KMS-11 (cell line): ENCODE results near the gene EEF2K.

Experiments used
- H2AFZ ChIP-seq: fragments of 200-600 bp; sonication (generic); 2 replicates; pipeline ENCODE4 v1.6.1; 2016; ENCODE audit warnings: antibody characterized with exemption, mixed run types, low read depth
- H3K27ac ChIP-seq: fragments of 200-600 bp; sonication (generic); 2 replicates; pipeline ENCODE4 v1.6.1; 2016; ENCODE audit warnings: mild to moderate bottlenecking, mixed run types
- H3K27me3 ChIP-seq: fragments of 200-600 bp; sonication (generic); 2 replicates; pipeline ENCODE4 v1.6.1; 2017; ENCODE audit warnings: mild to moderate bottlenecking, low read depth, mixed run types, moderate library complexity; ENCODE audit not compliant: insufficient read depth
- H3K36me3 ChIP-seq: fragments of 200-600 bp; sonication (generic); 2 replicates; pipeline ENCODE4 v1.6.1; 2017; ENCODE audit warnings: mild to moderate bottlenecking, mixed run types; ENCODE audit not compliant: insufficient read depth
- H3K4me1 ChIP-seq: fragments of 200-600 bp; sonication (generic); 2 replicates; pipeline ENCODE4 v1.6.1; 2016; ENCODE audit warnings: mild to moderate bottlenecking, low read depth, mixed run types; ENCODE audit not compliant: poor library complexity, severe bottlenecking
- H3K4me2 ChIP-seq: fragments of 200-600 bp; sonication (generic); 2 replicates; pipeline ENCODE4 v1.7.0; 2016; ENCODE audit warnings: mild to moderate bottlenecking, mixed run types
- H3K4me3 ChIP-seq: fragments of 200-600 bp; sonication (generic); IDR thresholded peaks from 2 replicates; pipeline ENCODE4 v1.6.1; 2017; ENCODE audit warnings: low read depth, low read length, mixed read lengths; ENCODE audit not compliant: insufficient read depth
- H3K79me2 ChIP-seq: fragments of 200-600 bp; sonication (generic); 2 replicates; pipeline ENCODE4 v1.6.1; 2016; ENCODE audit warnings: low read depth, mixed run types; ENCODE audit not compliant: insufficient read depth
- H3K9ac ChIP-seq: fragments of 200-600 bp; sonication (generic); 2 replicates; pipeline ENCODE4 v1.6.1; 2016; ENCODE audit warnings: mild to moderate bottlenecking, mixed run types
- H4K20me1 ChIP-seq: fragments of 200-600 bp; sonication (generic); 2 replicates; pipeline ENCODE4 v1.6.1; 2016; ENCODE audit warnings: mild to moderate bottlenecking, mixed run types; ENCODE audit not compliant: insufficient read depth
- CTCF ChIP-seq: fragments of 200-600 bp; sonication (generic); conservative IDR thresholded peaks from 2 replicates; pipeline ENCODE4 v1.6.1; 2017; ENCODE audit warnings: low read depth, mild to moderate bottlenecking, antibody characterized with exemption, low read length, moderate library complexity, mixed read lengths

The EEF2K gene

GRCh38 chr16:22257440-22257839, 51.4 kb downstream of the EEF2K start:
- peaks cover 11% of the 10 kb centered on the region; the same call in 1 of the 2 replicates for H3K36me3 ChIP-seq

GRCh38 chr16:22260490-22260889, 54.4 kb downstream of the EEF2K start:
- Histone ChIP-seq H3K36me3 (peaks cover 11% of the 10 kb centered on the region; the same call in 1 of the 2 replicates), H3K27ac (no peak overlapping the region)
- TF ChIP-seq CTCF = no peak

More at GRCh38 chr16:22257440-22257839, 51.4 kb downstream of the EEF2K start:
- Histone ChIP-seq H3K79me2 (no peaks in the 10 kb centered on the region), H3K4me2 (no peak overlapping the region), H3K4me1 (no peaks in the 10 kb centered on the region), H3K9ac (no peak overlapping the region), H4K20me1 (no peaks in the 10 kb centered on the region), H3K4me3 (no peak overlapping the region), H2AFZ (no peak overlapping the region), H3K27me3 (no peaks in the 10 kb centered on the region), H3K27ac (no peak overlapping the region)
- no peak for TF ChIP-seq CTCF

GRCh38 chr16:22262460-22262859, 56.4 kb downstream of the EEF2K start:
- H3K9ac ChIP-seq = no peak overlapping the region
- H3K4me2 ChIP-seq = no peak overlapping the region
- H3K79me2 ChIP-seq = no peaks in the 10 kb centered on the region
- peaks cover 11% of the 10 kb centered on the region; the same call in 1 of the 2 replicates for H3K36me3 ChIP-seq
- H2AFZ ChIP-seq = no peak overlapping the region
- H3K4me1 ChIP-seq = no peaks in the 10 kb centered on the region
- H3K27me3 ChIP-seq = no peaks in the 10 kb centered on the region
- no peak for TF ChIP-seq CTCF
- H4K20me1 ChIP-seq = no peaks in the 10 kb centered on the region
- H3K27ac ChIP-seq = no peak overlapping the region
- H3K4me3 ChIP-seq = no peak overlapping the region

More at GRCh38 chr16:22260490-22260889, 54.4 kb downstream of the EEF2K start:
- no peak overlapping the region for H2AFZ ChIP-seq
- no peaks in the 10 kb centered on the region for H3K79me2 ChIP-seq
- H3K4me2 ChIP-seq = no peak overlapping the region
- no peak overlapping the region for H3K4me3 ChIP-seq
- no peaks in the 10 kb centered on the region for H3K4me1 ChIP-seq
- no peaks in the 10 kb centered on the region for H4K20me1 ChIP-seq
- H3K27me3 ChIP-seq = no peaks in the 10 kb centered on the region
- H3K9ac ChIP-seq = no peak overlapping the region

GRCh38 chr16:22264786-22265185, 58.7 kb downstream of the EEF2K start:
- peaks cover 11% of the 10 kb centered on the region; the same call in 1 of the 2 replicates for H3K36me3 ChIP-seq
- H2AFZ ChIP-seq = no peak overlapping the region
- H3K79me2 ChIP-seq = no peaks in the 10 kb centered on the region

More at GRCh38 chr16:22264786-22265185, 58.7 kb downstream of the EEF2K start:
- H3K27me3 ChIP-seq = no peaks in the 10 kb centered on the region
- H3K9ac ChIP-seq = no peak overlapping the region
- H3K4me2 ChIP-seq = no peak overlapping the region
- no peaks in the 10 kb centered on the region for H3K4me1 ChIP-seq
- no peak overlapping the region for H3K27ac ChIP-seq
- TF ChIP-seq CTCF = no peak
- no peaks in the 10 kb centered on the region for H4K20me1 ChIP-seq
- no peak overlapping the region for H3K4me3 ChIP-seq
